NCI-H2196 treated with DMSO at 0.1 percent for 48 hours (cell line): Measurements from ENCODE around the gene ZSWIM6.

Experiments used
- DNase-seq: peaks from one replicate; lab custom pipeline; 2025; ENCODE audit not compliant: unreplicated experiment; lab: John Stamatoyannopoulos, UW

ZSWIM6 gene

DNA sequence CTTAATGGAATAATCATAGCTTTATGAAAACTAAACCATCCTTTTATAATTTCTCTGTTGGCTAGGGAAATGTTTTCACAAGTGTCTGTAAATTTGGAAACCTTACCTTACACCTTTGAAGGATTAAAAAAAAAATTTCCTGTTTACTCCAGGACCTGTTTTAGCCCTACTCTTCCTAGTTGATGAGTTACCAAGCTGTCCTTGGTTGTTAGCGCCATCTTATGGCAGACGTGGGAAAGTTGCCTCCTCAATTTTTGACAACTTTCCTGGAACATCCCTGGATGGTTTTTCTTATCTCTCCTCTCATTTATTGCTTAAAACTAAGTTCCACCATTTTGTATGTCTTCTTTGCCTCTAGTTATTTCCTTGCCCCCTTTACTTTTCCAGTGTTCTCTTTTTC is 25.7 kb downstream of the ZSWIM6 start:
- no peak for DNase-seq

DNA sequence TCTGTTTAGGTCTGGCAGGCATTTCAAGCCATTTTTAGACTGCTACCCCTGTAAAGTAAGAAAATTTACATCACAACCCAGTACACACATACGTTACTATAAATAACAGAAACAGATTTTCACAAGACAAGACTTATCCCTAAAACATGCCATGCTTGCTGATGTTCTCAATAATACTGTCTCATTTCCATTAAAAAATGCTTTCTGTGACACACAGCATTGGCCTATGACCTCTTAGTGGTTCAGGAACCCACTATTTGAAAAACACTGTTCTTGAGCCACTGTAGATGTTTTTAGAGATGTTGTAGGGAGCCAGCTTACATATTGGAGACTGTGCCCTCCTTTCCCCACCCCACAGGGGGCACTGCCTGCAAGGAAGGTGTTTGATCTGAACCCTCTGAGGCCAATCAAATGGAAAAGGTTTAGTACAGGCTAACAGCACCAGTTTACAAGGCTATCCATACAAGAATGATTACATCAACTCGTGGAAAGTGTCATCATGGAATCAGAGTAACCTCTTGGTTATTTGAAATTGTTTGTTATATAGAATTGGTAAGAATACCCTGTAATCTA is 30.8 kb downstream of the ZSWIM6 start:
- no peak for DNase-seq

DNA sequence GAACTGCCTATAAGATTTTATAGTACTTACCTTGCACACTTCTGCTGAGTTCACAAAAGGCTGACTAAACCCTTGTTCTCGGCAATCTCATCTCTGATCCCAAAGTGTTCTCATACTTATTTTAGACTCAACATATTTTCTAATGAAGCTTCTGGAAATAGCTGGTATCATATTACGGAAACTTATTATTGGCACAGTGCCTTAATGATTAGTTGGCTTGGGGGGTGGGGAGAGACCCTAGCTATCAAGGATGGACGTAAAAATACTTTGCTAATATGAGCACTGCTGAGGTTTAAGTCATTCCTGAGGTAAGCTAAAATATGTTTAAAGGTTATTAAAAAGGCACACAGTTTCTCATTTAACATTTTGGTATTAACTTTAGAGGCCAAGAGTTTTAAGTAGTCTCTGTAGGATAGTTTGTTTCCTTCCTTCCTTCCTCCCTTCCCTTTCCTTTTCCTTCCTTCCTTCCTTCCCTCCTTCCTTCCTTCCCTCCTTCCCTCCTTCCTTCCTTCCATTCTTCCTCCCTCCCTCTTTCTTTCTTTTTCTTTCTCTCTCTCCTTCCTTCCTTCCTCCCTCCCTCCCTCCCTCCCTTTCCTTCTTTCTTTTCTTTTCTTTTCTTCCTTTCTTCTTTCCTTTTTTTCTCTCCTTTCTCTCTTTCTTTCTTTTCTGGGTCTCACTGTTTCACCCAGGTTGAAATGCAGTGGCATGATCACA is 31.5 kb downstream of the ZSWIM6 start:
- no peak for DNase-seq

DNA sequence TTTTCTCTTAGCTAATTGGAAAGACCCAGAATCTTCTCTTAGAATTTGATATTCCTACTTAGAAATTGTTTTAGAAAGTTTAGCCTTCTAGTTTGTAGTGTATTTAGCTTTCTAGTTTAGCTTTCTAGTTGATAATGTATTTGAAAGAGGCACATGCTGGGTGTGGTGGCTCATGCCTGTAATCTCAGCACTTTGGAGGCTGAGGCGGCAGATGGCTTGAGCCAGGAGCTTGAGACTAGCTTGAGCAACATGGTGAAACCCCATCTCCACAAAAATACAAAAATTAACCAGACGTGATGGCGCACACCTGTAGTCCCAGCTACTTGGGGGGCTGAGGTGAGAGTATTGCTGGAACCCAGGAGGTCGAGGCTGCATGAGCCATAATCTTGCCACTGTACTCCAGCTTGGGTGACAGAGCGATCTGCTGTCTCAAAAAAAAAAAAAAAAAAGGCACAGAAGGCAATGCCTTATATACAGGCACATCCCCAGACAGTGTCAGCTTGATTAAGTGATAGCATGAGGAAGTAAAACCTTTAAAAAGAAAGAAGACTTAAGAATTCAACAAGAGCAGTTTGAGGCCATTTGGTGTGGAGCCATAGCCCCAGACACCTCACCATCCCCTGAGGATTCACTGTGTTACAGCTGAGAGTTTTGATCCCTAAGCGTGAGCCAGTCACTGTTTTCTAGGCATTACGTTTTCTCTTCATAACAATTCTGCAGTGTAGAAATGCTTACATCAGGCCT is 34.6 kb downstream of the ZSWIM6 start:
- DNase-seq, result no peak

DNA sequence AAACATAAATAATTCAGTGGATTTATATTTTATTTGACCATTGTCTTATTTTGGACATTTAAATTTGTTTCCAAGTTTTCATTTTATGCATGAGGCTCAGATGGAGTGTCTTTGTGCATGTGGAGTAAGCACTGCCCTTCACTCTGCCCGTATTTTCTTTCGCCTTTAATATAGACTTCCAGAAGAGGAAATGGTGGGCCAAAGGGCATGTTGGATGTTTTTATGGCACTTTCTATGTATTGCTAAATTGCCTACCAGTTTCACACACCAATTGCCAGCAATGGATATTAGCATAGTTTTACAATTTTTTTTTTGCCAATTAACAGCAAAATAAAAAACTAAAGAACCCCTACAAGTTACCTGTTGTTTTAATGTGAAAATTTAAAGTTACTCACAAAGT is 38.4 kb downstream of the ZSWIM6 start:
- no peak for DNase-seq

DNA sequence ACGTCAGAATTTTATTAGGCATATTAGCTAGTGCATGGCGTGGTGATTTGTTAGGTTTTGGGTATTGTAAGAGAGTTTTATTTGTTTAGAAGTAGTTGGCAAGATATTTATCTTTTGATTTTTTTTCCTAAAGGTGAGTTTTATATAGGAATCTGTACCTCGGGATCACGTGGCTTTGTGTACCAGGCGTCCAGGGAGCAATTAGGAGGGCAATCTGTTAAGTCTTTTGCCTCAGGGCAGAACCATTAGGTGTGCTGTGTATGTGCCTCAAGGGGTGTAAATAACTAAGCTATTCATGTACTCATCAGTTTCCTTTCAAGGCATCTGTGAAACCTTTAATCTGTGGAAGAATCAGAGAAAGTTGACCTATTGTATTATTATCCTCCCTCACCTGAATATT is 39.4 kb downstream of the ZSWIM6 start:
- no peak for DNase-seq

DNA sequence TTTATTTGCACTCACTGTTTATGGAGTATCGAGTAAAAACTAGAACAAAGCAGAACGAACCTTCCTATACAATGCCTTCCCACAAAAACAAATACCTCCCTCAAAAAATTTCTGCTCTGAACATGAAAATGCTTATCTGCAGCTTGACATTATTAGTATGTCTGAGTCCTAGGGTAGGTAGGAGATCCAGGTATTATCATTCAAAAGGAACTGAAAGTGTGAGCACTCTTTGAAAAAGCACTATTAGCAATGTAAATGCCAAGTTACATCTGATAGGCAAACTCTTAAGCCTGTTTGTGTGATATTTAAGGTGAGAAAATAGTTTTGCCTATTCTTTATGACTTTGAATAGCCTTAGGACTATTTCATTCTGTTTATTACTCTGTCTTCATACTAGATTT is 47.6 kb downstream of the ZSWIM6 start:
- no peak for DNase-seq

DNA sequence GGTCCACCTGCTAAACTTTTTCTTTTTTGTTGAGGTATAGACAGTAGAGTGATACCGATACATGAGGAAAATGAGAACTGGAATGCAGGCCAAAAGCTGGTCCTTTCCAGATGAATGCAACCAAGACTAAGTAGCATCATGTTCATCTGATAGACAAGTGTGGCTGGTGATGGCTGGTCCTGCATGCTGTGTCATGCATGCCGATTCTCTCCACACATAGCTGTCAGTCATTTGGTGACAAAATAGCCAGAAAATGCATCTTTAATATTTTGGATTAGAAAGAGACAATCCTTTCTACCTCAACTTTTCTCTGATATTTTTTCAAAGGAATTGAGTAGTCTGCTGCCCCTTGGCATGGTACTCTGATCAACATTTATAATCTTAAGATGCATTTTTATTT is 49.9 kb downstream of the ZSWIM6 start:
- no peak for DNase-seq

DNA sequence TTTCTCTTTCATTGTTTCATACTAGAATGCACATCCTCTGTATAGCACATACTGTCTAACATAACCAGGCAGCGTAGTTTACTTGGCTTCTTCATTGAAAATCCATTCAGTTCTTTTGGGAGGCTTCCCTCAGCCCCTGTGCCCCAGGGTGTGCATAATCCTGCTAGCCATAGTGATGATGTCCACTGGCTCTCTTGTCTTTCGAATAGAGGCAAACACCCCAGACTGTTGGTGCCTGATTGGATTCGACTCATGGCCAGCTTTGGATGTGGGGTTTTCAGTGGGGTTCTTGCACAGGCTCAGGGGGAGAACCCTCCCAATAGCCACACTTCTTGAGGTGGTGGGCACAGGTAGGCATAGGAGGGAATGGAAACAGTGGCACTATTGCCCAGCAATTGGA is 53.6 kb downstream of the ZSWIM6 start:
- DNase-seq, result no peak

DNA sequence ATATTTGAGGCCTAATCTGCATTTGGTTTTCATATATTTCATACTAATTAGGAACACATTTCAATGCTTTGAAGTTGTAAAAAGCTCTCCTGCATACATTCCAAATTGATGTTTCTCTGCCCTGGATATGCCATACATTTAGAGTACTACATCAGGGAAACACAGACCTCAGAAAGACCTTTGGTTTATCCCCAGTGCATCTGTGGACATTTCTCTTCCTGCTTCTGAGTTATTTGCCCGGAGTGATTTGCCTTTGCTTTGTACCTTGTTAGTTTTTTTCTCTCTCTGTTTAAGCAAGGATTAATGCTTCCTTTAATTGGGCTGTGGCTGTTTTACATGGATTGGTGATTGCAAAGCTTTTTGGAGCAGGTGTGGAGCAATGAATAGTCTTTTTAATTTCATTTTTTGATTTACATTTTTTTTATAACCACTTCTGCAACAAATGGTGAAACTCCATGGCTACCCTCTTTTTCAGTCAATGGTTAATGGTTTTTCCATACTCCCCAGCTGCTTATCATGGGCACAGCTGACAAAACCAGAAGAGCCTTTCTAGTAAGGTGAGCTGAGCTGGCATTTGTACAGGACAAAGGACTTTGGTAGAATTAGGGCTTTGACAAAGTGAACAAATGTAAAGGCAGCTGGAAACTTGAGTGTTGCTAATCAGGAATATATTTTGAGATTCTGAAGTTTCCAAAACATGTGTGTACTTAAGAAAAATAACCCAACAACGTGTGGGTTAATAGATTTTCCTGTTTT is 54.2 kb downstream of the ZSWIM6 start:
- DNase-seq, result no peak

DNA sequence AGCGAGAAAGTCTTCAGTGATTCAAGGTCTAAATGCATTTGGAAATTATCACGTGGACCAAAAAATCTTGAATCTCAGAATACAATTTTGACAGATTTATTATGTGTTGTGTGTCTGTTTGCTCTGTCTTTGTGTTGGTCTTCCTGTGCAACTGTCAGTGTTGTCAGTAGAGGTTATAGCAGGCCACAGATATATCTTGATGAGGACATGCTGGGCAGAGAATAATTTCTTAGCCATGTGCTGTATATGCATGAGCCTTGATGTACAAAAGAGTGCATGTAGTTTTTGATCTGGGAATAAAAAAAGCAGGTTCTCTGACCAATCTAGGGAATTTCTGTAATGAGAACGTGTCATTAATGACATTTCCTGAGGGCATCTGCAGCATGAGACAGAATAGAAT is 57.6 kb downstream of the ZSWIM6 start:
- DNase-seq, result no peak

DNA sequence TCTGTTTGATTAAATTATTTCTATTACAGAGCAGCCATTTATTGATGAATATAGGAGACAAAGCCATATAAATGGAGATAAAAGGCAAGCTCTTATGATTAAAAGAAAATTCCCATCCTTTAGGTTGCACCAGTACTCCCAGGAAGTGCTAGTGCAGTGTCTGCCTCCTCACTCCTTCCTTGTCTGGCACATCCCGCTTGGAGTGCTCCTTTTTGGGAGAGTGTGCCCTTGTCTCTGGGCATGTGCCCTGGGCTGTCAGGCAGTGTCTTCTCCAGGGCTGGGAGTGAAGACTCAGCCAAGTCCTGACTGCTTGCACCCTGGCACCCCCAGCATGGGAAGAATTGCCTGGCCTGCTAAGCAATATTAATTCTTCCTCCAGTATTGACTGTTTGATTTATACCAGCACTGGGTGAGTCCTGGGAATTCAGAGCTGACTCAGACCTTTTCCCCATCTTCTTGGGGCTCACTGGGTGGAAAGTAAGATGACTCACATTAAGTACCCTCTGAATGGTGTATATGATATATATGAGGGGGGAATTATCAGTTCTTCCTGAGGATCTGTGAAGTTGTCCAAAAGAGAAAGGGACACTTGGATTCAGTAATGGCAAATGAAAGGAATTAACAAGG is 62.1 kb downstream of the ZSWIM6 start:
- DNase-seq, result no peak

DNA sequence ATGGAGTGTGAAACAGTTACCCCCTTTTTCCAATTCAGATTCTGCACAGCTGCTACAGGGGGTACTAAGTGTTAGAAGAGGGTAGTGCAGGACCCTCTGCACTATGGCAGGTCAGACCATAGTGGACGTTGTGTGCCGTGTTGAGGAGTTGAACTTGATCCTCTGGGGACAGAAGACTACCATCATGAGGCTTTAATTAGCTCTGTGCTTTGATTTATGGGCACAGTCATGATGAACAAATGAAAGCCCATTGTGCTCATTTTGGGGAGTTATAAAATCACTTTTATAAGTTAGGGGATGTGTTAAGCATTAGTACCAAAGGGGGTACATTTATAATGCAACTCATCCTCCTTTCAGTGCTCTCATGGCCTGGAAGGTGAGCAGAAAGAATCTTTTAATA is 62.7 kb downstream of the ZSWIM6 start:
- no peak for DNase-seq

DNA sequence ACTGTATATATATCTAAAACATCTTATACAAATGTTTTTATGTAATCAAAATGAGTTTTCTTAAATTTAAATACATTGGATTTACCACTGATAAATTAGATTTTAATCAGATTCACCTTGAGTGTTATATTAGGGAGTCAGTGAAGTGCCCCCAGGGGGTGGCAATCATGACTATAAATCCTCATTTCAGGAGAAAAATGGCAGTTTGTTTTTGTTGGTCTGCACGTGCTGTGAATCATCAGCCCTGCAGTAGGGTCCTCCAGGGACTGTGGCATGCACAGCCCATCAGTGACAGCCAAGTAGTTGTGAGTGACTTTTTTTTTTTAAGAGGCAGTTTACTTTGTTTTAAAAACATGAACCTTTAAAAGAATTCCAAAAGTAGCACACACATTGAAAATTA is 65.2 kb downstream of the ZSWIM6 start:
- DNase-seq, result no peak

DNA sequence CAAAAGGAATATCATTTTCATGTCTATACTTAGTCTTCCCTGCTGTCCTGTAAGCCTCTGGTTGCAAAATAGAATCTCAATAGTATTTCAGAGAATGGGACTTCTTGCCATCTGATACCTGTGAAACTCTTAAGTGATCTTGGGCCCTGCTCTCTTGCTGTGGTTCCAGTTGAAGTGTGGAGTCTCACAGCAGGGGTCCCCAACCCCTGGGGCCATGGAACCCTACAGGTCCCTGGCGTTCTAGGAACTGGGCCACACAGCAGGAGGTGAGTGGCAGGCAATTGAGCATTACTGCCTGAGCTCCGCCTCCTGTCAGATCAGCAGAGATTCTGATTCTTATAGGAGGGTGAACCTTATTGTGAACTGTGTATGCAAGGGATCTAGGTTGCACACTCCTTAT is 65.9 kb downstream of the ZSWIM6 start:
- DNase-seq, result no peak

DNA sequence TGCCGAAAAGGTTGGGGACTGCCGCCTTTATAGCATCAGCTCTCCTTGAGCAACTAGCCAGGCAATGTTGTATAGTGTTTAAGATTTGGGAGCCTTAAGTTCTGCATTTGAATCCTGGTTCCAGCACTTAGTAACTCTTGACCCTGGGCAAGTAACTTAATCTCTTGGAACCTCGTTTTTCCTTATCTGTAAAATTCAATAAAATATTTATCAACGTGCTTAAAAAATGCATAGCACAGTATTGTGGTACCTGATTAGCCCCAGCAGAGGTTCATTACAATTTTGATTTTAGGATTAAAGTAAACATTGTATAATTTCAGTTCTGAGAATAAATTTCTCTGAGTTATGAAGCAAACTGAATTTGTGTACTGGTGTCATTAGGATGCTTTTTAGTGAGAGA is 66.4 kb downstream of the ZSWIM6 start:
- DNase-seq, result no peak

DNA sequence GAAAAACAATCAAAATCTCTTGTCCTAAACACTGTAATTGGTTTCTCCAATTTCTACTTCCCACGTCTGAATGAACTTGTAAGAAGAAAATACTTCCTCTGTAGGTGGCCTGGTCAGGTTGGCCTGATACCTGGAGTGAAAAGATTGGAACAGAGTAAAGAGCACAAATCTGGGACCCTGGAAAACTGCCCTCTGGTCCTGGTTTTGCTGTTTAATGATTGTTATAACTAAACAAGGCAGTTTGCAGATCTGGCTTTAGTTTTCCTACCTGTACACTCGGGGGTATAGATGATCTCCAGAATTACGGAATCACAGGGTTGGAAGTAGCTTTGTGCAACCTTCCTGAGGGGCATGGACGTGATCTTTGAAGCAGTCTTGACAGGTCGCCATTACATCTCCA is 67.6 kb downstream of the ZSWIM6 start:
- no peak for DNase-seq

DNA sequence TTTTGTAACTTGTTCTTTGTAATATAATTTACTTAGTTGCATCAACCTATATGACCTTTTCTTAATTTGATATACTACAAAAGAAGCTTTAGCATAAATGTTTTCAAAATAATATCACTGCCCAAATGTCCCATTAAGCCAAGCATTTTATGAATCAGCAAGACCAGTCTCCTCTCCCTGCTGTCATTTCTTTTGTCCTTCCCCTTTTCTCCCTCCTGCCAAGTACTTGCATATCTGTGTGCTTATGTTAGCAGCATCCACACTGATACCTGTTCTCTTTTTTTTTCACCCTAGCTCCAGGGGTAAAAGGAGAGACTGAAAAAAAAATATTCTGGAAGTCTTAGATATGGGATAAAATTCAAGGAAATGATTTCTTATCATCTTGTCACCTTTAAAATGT is 69.7 kb downstream of the ZSWIM6 start:
- DNase-seq, result no peak

DNA sequence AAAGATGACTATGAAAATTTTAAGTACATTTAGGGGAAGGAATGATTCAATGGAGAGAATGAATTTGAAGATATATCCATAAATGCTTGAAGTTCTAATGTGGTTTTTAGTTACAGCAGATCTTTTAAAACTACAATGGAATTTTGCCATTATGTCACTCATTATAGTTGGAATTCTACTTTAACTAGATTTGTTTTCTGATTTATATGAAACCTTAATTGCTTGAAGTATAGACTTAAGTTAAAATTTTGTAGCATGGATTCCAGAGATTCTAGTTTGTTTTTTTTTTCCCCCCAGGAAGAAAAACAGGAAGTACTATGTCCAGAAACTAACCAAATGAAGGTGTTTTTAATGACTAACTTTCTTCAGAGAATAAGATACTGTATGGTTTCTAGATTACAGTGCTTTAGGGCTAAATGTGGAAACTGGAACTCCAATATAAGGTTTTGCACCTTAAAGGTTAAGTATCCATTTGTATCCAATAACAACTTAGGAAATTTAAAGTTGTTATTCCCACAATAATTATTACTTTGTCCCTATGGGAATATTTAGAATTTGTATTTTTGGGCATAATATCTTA is 70.3 kb downstream of the ZSWIM6 start:
- no peak for DNase-seq

DNA sequence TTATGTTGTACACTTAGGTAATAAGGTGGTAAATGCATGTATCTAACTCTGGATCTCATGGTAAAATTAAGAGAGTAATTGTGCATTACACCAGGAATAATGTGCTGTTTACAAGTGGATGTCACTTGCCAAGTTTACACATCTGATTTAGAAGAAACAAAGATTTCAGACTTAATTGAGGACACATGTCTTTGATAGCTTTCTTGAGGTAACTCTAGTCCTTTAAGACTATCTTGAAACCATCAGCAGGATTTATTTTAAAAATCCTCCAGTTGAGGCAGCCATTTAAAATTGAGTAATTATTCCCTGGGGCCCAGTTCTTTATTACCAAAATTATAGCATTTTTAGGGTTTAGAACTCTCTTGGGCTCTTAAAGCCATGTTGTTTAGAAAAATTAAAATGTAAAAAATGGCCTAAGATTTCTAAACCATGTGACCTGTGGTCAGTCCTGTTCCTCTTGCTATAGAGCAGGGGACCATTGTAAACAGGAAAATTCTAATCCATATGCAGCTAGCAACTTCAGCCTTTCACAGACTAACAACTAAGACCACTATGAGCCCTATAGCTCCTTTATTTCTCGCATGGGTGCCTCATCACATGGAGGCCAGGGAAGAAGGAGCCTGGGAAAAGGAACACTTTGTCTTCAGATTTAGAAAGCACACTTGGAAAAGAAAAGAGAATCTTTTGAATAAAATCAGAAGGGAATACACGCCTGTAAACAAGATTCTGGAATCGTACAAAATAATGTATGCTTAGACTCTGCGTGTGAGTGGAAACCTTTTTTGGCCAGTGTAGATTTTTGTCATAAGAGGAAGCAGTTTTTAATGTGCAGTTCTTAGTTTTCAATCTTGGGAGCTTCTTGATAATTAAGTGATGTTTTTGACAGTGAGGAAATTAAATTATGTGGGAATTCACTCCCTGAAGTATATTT is 71.2 kb downstream of the ZSWIM6 start:
- no peak for DNase-seq
